ENCODE data around the gene ABRACL. TPM values are rescaled to one million over a fixed set of nuclear protein-coding genes. Genes with fewer than 3 reads are reported as not detected.

Gene ABRACL, protein sequence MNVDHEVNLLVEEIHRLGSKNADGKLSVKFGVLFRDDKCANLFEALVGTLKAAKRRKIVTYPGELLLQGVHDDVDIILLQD
- total RNA-seq, result 100 to 1,000 TPM in 1 of 2 donors, 10 to 100 TPM in 1; 59.5 to 114 TPM

DNA sequence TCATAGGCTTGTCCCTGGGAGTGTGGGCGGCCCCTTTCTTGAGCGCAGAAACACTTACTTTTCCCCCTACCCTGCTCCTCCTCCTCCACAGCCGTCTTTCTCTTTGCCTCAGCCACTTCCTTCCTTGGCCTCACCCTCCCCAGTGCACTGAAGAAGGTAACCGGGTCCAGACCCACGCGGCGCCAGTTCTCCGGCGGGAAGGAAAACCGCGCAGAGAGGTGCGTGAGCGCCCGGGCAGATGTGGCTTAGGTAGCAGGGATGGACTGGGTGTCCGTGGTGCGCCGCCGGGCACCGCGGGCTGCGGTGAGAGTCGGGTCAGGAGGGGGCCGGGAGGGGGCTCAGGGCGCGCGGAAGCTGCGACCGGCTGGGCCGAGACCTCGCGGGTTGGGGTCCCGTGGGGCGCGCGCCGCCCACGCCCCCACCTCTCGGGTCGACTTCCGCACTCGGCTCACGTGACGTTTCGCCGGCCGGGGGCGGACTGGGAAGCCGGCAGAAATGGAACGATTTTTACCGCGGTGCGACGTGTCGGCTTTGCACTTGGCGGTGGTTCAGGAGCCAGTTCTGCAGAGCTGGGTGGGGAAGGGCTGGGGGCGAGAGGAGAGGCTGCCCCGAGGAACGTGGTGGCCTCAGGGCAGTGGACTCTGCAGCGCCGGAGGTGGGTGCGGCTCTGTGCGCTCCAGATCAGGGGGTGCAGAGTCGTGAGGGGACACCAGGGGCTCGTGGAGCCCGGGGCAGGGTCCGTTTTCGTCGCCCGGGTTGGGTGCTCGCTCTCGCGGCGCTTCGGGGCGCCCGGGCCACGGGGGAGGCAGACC is at the start of gene ABRACL:
ABRACL (plus strand) TSS at position 88 of the 812 bp plus-strand sequence. CDS start 5,416 bp downstream, outside the sequence.

GRCh38 chr6:138987643-138988468 is 40.7 kb upstream of the ABRACL start, which contains the start of gene REPS1:
TSS of gene REPS1 (minus strand) at chr6:138988253. CDS start at chr6:138987682, 571 bp downstream.

Other genes with a start within 250 kb of the ABRACL start
- gene ECT2L, start 232.7 kb upstream of the ABRACL start, total RNA-seq, result not detected
- 10 to 100 TPM; 41.0 to 49.6 TPM for gene REPS1, start 40.5 kb upstream of the ABRACL start, total RNA-seq
- 10 to 100 TPM; 11.4 to 12.0 TPM for gene HECA, start 106.3 kb downstream of the ABRACL start, total RNA-seq

All from melanocyte of skin (primary cell).